ENCODE data around the gene NEK11. TPM values are rescaled to one million over a fixed set of nuclear protein-coding genes. Genes with fewer than 3 reads are reported as not detected.
A peak's percentile ranks its signal among the peaks of the same experiment; 100 is the strongest.

NEK11 gene
- total RNA-seq, 1 donor from 2014 or later = 3.8 TPM

DNA sequence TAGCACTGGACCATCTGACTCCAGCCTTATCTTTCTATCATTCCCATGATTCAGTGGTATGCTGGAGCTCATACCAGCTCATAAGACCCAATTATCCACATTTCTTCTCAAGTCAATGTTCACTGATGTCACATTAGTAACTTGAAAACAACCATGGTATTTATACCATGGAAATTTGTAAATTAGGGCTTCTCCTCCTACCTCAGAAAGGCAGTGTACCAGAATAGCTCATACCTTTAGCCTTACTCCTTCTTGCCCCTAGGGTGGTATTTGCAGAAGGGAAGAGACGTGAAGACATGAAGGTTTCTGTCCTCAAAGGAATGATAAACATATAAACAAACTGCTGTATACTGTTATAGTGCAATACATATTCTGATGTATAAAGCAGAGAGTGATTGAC, 114.2 kb downstream of the NEK11 start:
- intact Hi-C loops (cut with DNase I) = no loop called here
- H3K9me3 ChIP-seq = no peaks in the 10 kb centered on the region
- H3K27ac ChIP-seq = no peak overlapping the region
- ATAC-seq (no peak), DNase-seq (no peak)
- no peak for TF ChIP-seq CTCF (IDR thresholded peaks at IDR 0.05)
- H3K27me3 ChIP-seq = no peaks in the 10 kb centered on the region
- no peak overlapping the region for H3K4me3 ChIP-seq
- H3K36me3 ChIP-seq = no peaks in the 10 kb centered on the region
- no peaks in the 10 kb centered on the region for H3K4me1 ChIP-seq

DNA sequence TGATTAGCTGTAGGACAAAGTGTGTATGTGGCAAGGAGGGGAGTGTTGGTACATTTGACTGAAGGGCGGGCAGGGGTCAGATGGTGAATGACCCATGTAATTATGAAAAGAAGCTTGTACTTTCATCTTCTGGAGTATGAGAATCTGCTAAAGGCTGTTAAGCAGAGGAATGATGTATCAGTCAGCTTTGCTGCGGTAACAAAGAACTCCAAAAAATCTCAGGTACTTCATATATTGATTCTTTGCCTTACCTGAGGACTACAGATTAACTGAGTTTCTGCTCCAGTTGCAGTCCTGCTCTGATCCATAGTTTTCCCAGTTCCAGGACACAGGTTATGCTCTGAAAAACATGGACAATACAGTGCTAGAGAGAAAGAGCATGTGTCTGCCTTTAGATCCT, 115.1 kb downstream of the NEK11 start:
- DNase-seq (no peak), ATAC-seq (no peak)
- H3K27ac ChIP-seq = no peak overlapping the region
- no peak for TF ChIP-seq CTCF (IDR thresholded peaks at IDR 0.05)
- intact Hi-C loops (cut with DNase I) = no loop called here
- no peaks in the 10 kb centered on the region for H3K36me3 ChIP-seq
- no peak overlapping the region for H3K4me3 ChIP-seq
- H3K4me1 ChIP-seq = no peaks in the 10 kb centered on the region
- no peaks in the 10 kb centered on the region for H3K27me3 ChIP-seq
- H3K9me3 ChIP-seq = no peaks in the 10 kb centered on the region

DNA sequence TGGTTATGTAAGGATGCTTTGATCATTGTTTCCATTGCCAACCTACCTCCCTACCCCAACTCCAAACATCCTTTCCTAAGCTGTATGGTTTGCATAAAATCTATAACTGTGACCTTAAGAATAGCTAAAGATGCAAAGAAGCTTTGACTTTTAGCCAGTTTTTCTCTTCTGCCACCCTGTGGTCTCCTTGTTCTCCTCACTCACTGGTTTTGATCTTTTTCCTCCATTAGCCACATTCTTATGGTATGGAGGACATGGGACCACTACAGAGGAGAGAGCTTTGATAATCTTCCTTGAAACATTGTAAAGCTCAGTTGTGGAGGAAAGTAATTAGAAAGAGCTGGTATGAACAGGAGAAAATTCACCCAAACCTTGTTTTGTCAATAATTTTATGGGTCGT, 115.9 kb downstream of the NEK11 start:
- DNase-seq (no peak), ATAC-seq (no peak)
- Histone ChIP-seq H3K27ac (no peak overlapping the region), H3K4me1 (no peaks in the 10 kb centered on the region), H3K4me3 (no peak overlapping the region), H3K9me3 (no peaks in the 10 kb centered on the region), H3K36me3 (no peaks in the 10 kb centered on the region), H3K27me3 (no peaks in the 10 kb centered on the region)
- TF ChIP-seq CTCF (IDR thresholded peaks at IDR 0.05) = no peak
- intact Hi-C loops (cut with DNase I) = no loop called here

DNA sequence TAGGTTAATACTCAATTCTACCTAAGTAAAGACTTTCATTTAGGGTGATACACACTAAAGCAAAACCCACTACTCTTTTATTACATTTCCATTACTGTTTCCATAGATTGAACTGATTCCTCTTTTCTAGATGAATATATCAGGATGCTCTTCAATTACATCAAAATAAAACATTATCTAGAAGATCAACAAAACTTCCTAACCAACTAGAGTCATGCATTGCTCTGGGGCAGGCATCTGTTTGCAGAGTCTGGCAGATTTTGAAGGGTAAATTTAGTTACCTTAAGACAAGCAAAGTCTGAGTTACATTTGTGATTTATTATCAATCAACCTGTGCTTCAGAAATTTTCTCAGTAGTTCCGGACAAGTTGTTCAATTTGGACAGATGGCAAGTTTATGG, 117.1 kb downstream of the NEK11 start:
- no peak for TF ChIP-seq CTCF (IDR thresholded peaks at IDR 0.05)
- intact Hi-C loops (cut with DNase I) = no loop called here
- ATAC-seq = no peak

DNA sequence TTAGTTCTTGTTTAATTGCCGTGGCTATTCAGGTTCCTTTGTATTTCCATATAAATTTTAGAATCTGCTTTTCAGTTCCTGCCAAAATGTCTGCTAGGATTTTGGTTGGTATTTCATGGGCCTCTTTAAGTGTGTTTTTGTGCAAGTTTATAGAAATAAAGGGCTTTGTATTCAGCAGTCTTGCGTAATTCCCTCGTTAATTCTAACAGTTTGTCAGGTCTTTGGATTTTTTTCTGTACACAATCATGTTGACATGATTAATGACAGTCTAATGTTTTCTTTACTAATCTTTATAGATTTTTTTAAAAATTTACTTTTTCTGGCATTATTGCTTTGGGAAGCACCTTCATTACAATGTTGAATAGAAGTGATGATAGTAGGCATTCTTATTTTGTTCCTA, 120.9 kb downstream of the NEK11 start:
- TF ChIP-seq CTCF (IDR thresholded peaks at IDR 0.05) = no peak
- Histone ChIP-seq H3K4me3 (no peak overlapping the region), H3K27ac (no peak overlapping the region), H3K4me1 (no peaks in the 10 kb centered on the region), H3K27me3 (no peaks in the 10 kb centered on the region), H3K9me3 (no peaks in the 10 kb centered on the region), H3K36me3 (no peaks in the 10 kb centered on the region)
- DNase-seq (no peak), ATAC-seq (no peak)
- intact Hi-C loops (cut with DNase I) = no loop called here

More for the DNA sequence above, 117.1 kb downstream of the NEK11 start:
- DNase-seq = no peak
- Histone ChIP-seq H3K27ac (no peak overlapping the region), H3K9me3 (no peaks in the 10 kb centered on the region), H3K36me3 (no peaks in the 10 kb centered on the region), H3K4me3 (no peak overlapping the region), H3K4me1 (no peaks in the 10 kb centered on the region), H3K27me3 (no peaks in the 10 kb centered on the region)

- no peak overlapping the region for H3K4me3 ChIP-seq
- no peaks in the 10 kb centered on the region for H3K36me3 ChIP-seq
- H3K9me3 ChIP-seq = no peaks in the 10 kb centered on the region
- no peak for TF ChIP-seq CTCF (IDR thresholded peaks at IDR 0.05)
- H3K27me3 ChIP-seq = no peaks in the 10 kb centered on the region
- no peak for DNase-seq
- intact Hi-C loops (cut with DNase I) = no loop called here
- ATAC-seq = peak; percentile 33
- no peaks in the 10 kb centered on the region for H3K4me1 ChIP-seq
- no peak overlapping the region for H3K27ac ChIP-seq
Measured at GRCh38 chr3:131158434-131158833, 131.8 kb downstream of the NEK11 start.

All from upper lobe of right lung (tissue), 1 donor.